ENCODE data around the gene RALGPS1. TPM values are rescaled to one million over a fixed set of nuclear protein-coding genes. Genes with fewer than 3 reads are reported as not detected.

The RALGPS1 gene
- total and polyA plus RNA-seq, 2 of the 8 experiments (the other 6 are each of a cell fraction or from before 2014, with no cell fraction given): 20.0 to 23.5 TPM

DNA sequence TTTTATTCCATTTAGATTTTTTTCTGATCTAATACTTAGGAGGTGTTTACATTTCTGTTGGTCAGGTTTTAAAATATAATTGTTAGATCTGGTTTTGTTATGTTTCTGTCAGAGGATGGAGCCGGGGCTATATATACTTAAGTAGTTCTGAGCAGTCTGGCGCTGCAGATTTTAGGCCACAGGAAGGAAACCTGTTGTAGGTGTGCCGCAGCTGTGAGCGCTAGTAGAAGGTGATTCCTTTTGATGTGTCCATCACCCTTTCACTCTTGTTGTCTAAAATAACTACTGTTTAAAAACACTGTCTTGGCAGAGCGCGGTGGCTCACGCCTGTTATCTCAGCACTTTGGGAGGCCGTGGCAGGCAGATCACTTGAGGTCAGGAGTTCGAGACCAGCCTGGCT, 37.2 kb upstream of the RALGPS1 start:
- Histone ChIP-seq H3K56ac (replicated peaks; ENCODE audit: insufficient read length, low read depth, low read length) (no peak overlapping the region), H3K9me3 (ENCODE audit: insufficient read depth in 2 of 2, low read depth in 1 of 2, low read length in 1 of 2) (no peaks in the 10 kb centered on the region), H4K20me1 (replicated peaks in 1 of 2; ENCODE audit: control insufficient read depth in 1 of 2, insufficient read depth in 2 of 2, low read length in 2 of 2) (peaks cover 2 to 12% of the 10 kb centered on the region in 2 experiments), H3K4me1 (replicated peaks in 1 of 4; ENCODE audit: control insufficient read depth in 3 of 4, insufficient read depth in 4 of 4, low read length in 3 of 4) (no peaks in the 10 kb centered on the region), H3K4ac (replicated peaks; ENCODE audit: insufficient read length, low read depth, low read length) (no peak overlapping the region), H3K18ac (ENCODE audit: extremely low read depth, low read length) (no peak overlapping the region), H4K5ac (ENCODE audit: insufficient read length, low read depth, low read length) (no peak overlapping the region), H2BK120ac (replicated peaks; ENCODE audit: low read depth, low read length) (no peak overlapping the region), H3K23ac (ENCODE audit: insufficient read length) (no peak overlapping the region), H3K23me2 (ENCODE audit: low read depth, low read length) (no peaks in the 10 kb centered on the region), H3K14ac (ENCODE audit: insufficient read length) (no peak overlapping the region), H3K36me3 (ENCODE audit: control insufficient read depth in 2 of 4, insufficient read depth in 4 of 4, low read length in 3 of 4) (peaks cover 4 to 24% (median 15%) of the 10 kb centered on the region in 4 experiments; a peak in 5 of 8 replicates), H2BK5ac (ENCODE audit: low read depth, low read length) (no peak overlapping the region), H3K79me2 (ENCODE audit: control insufficient read depth in 1 of 2, insufficient read depth in 2 of 2, low read length in 2 of 2) (peaks cover 0 to 35% of the 10 kb centered on the region in 2 experiments; a peak in 2 of 4 replicates), H3K4me2 (ENCODE audit: insufficient read depth in 1 of 2, low read depth in 2 of 2, low read length in 2 of 2) (no peak overlapping the region), H3K27me3 (replicated peaks in 1 of 4; ENCODE audit: control insufficient read depth in 3 of 4, extremely low read depth in 1 of 4, insufficient read depth in 3 of 4, low read length in 3 of 4) (no peaks in the 10 kb centered on the region), H3K4me3 (ENCODE audit: extremely low read depth in 1 of 4, insufficient read depth in 2 of 4, low read depth in 3 of 4, low read length in 4 of 4) (no peak overlapping the region), H2BK20ac (ENCODE audit: low read length) (no peak overlapping the region), H2AK5ac (ENCODE audit: low read depth, low read length) (no peak overlapping the region), H3K79me1 (ENCODE audit: low read depth, low read length) (peaks cover 4% of the 10 kb centered on the region), H4K8ac (ENCODE audit: extremely low read depth, insufficient read depth, low read length) (no peak overlapping the region), H3K27ac (ENCODE audit: low read depth, low read length) (no peak overlapping the region), H3K9ac (replicated peaks in 1 of 4; ENCODE audit: extremely low read depth in 1 of 4, low read depth in 3 of 4, low read length in 3 of 4) (no peak overlapping the region), H4K91ac (replicated peaks; ENCODE audit: insufficient read length, low read length) (no peak overlapping the region), H2BK15ac (ENCODE audit: low read length) (no peak overlapping the region), H2BK12ac (ENCODE audit: low read depth, low read length) (no peak overlapping the region), H2AFZ (ENCODE audit: low read length) (no peak overlapping the region)
- DNase-seq (ENCODE audit: low read depth in 1 of 2, low spot score in 2 of 2) (no peak), FAIRE-seq (no peak)
- CTCF ChIA-PET (ENCODE audit: partially characterized antibody): interaction anchor here (1.5 kb wide), 1 partner anchor 15 kb away, joined by 3 read pairs; no protein-coding TSS in a partner anchor
- TF ChIP-seq CBX5 (IDR thresholded peaks at IDR 0.05; ENCODE audit: low read depth, low read length): no peak
- TF ChIP-seq RAD21 (IDR thresholded peaks at IDR 0.05 in 1 of 2, conservative IDR thresholded peaks at IDR 0.05 in 1 of 2; ENCODE audit: low read depth in 2 of 2, low read length in 2 of 2): no peak
- no peak for TF ChIP-seq SIX5 (IDR thresholded peaks at IDR 0.05; ENCODE audit: low read depth, low read length)
- no peak for TF ChIP-seq PHF8 (conservative IDR thresholded peaks at IDR 0.05; ENCODE audit: low read depth, low read length)
- TF ChIP-seq EZH2 (IDR thresholded peaks at IDR 0.05; ENCODE audit: low read depth, low read length, severe bottlenecking): no peak
- 94% methylated on average over 9 of the region's 9 CpGs; no CpG with 5 or more reads in 1 of the 2 experiments for WGBS, 2 experiments (ENCODE audit: extremely low coverage in 1 of 2, insufficient coverage in 1 of 2, insufficient read length in 1 of 2, insufficient replicate concordance in 2 of 2, low coverage in 1 of 2, low lambda C conversion rate in 2 of 2, missing lambda C conversion rate in 1 of 2)
- POLR2A ChIA-PET (ENCODE audit: partially characterized antibody): interaction anchor here (1.1 to 1.3 kb wide), 2 partner anchors 9 kb away, joined by 3 to 4 read pairs; no protein-coding TSS in a partner anchor

All from H1 (cell line).